NCI-H345 treated with DMSO at 0.1 percent for 48 hours (cell line): ENCODE measurements around the gene AMFR.

Experiments
- DNase-seq: peaks from one replicate; lab custom pipeline; 2025; ENCODE audit not compliant: unreplicated experiment; lab: John Stamatoyannopoulos, UW

The AMFR gene

DNA sequence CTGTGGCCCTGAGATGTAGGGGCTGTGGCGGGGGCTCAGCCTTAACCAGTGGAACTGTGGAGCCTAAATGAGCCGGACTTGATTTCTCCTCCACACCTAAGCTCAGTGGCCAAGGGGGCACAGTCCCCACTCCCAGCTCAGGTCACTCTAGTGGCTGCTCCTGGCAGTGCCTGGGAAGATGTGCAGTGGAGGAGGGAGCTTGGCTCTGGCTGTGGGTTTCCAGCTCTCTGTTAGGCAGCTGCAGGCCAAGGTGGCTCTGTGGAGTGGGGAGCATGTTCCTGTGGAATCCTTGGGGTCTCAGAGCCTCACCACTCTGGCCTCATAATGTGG, 76.3 kb downstream of the AMFR start:
- no peak for DNase-seq

DNA sequence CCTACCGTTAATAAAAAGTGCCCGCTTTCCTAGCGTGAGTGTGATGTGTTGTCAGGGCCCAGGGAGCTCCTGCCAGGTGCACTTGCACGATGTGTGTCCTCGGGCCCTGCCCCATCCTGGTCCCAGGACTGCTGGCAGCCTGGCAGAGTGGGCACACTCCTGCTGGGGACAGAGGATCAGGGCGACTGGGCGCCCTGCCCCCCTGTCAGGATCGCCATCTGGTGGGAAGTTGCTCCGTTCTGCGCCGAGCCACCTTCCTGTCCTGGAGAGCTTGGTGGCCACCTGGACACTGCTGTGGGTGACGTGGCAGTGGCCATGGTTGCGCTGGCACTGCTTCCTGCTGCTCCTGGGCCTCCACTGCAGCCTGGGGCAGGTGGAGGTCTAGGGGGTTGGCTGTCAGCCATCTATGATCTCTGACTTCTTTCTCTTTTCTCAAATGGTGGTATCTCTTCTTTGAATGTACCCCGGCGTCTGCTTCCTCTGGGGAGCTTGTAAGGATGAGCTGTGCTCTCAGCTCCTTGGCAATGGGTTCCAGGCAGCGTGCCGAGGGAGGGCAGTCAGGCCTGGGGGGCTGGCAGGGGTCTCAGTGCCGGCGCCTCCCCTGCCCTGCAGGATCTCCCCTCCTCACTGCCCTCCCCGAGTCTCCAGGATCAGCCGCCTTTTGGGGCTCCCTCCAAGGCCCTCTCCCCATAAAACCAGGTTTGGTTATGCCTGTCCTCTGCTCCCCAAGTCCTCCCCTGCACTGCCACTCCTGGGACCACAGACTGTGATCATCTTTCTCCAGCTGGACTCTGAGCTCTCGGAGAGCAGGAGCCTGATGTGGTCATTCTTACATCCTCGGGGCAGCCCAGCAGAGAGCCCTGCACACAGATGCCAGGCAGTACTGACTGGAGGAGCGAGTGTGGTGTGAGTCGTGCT, 76.9 kb downstream of the AMFR start:
- peak; percentile 98 for DNase-seq

DNA sequence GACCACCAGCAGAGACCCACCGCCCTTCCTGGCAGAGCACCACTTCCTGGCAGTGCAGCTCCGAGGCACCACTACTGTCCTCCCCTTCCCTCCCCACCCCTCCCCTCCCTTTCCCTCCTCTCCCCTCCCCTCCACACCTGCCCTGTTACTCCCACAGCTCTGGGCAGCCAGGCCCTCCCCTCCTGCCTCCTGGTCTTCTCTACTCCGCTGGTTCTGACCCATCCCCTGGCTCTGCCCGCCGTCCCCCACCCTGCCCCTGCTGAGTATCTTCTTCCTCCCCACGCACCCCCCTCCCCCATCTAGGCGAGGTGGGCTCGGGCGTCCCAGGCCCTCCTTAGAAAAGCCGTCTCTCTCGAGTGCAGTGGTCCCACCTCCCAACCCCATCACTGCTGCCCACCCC, 77.7 kb downstream of the AMFR start:
- no peak for DNase-seq

DNA sequence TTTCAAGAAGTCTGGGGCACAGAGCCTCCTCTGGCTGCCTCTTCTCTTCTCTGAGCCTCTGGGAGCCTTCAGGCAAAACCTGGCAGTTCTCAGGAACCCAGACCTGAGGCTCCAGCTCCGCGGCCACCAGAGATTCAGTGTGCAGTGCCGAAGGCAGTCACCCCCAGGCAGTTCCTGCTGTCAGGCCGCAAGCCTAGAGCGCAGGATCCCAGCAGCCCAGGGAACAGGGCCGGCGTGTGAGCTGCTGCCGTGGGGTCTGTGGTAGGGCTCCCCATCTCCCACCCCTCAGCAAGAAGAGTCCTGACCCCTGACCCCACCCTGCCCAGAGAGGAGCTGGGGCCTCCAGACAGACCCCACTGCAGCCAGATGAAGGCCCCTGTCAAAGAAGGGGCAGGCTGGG, 78.2 kb downstream of the AMFR start:
- DNase-seq: no peak

DNA sequence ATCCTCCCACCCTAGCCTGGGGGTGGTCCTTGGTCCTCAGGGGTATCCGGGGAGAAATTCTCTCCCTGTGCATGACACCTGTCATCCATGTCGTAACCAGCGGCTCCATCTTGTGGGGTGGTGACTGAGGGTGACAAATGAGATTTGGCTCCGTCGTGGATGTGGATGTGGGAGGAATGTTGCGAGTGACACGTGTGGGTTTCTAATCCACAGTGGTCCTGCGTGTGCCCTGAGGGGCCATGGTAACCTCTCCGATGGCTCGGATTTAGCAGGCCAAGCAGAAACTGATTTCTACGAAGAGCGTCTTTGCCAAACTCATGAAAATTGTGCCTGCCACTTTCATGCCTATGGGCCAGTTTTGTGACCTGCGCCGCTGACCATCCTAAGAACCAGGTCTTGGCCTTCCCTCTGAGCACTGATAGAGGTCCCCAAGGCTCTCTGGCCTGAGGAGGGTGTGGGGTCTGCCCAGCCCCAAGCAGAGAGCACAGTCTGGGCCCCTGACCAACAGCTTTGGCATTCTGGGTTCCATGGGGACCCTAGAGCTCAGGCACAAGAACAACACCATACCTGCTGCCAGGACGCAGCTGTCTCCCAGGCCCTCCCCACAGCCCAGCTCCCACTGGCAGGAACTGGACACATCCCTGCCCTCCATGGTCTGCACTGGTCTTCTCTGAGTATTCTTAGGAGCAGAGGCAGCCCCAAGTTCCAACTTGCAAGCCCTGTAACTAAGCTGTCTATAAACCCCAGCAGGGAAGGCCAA, 79.0 kb downstream of the AMFR start:
- DNase-seq: no peak

DNA sequence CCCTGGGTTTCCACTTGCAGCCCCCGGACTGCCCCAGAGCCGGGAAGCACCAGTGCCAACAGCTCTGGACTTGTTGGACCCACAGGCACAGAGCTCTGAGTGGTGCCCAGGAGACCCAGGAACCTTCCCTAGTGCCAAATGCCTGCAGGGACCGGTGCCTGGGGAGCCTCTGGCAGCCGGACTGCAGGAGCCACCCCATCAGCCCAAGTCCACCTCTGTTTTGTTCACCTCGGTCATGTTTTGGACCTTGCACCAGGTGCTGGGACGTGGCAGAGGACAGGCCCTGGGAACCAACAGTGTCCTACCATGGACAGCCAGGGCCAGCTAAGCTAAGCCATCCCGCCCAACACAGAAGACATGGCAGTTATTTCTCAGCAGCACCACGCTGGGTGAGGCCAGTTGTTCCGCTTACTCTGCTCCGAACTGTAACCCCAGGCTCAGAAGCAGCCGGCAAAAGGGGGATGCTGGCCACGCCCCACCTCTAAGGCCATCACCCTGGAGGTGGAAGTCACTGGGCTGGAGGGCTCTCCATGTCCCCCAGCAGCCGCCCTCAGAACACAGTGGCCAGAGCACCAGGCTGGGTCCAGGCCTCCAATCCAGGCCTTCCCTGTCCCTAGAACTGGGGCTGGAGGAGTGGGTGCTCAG, 79.8 kb downstream of the AMFR start:
- DNase-seq: no peak

DNA sequence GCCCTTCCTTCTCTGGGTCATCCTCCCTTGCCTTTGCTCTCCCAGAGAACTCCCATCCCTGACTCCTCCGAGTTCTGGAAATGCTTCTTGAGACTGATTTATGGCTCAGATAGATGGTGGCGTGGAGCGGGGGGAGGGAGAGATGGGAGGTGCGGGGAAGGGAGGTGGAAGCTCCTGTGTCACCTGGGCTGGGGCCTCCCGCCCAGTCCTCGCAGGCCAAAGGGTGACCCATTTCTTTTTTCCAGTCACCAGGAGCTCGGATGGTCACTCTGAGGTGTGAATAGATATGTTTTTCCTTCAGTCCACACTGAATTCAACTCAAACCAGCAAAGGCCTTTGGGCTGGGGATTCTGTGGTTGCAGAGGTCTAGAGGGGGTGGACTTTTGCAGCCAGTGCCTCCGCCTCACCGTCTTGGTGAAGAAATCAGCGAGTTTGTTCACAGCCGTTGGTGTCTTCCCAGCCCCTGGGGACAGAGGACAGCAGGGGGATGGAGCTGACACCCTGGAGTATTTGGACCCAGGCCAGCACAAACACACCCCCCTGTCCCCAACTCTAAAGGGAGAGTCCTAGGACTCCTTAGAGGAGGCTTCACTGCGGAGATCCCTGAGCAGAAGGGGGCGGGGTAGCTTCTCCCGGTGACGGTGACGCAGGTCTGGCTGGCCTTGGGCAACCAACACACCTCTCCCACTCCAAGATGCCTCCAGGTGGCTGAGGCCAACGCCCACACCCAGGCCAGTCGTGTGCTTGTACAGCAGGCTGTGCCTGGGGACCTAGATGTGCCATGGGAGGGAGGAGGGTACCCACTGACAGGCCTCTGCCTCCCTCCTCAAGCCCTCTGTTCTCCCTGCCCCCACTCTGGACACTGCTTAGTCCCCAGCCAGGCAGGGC, 80.6 kb downstream of the AMFR start:
- no peak for DNase-seq

DNA sequence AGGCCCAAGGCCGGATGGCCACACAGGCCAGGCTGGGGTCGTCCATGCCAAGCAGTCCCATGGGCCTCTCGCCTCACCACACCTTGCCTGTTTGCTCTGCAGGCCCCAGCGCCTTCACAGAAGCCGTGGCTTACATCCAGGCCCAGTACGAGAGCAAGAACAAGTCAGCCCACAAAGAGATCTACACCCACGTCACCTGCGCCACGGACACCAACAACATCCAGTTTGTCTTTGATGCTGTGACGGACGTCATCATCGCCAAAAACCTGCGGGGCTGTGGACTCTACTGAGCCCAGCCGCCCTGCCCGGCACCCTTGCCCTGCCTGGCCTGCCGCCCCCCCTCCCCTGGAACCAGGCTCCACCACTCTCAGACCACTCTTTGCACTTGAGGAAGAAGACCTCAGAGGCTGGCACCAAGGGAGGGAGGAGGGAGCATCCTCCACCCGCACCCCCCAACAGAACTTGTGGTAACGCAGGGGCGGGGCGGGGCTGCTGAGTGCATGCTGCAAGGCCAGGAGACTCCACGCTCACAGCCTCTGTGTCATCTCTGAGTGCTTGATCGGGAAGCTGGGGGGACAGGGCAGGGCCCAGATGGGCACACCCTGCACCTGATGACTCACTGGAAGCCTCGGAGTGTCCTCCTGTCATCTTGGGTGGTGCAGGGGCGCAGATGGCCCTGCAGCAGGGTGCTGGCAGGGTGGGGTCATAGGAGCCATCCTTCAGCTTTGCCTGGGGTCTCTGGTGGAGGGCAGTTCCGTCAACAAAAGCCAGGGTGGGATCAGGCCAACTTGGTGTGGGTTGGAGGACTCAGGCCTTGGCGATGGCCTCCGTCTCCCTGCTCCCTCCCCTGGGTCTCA, 81.5 kb downstream of the AMFR start:
- DNase-seq: no peak

DNA sequence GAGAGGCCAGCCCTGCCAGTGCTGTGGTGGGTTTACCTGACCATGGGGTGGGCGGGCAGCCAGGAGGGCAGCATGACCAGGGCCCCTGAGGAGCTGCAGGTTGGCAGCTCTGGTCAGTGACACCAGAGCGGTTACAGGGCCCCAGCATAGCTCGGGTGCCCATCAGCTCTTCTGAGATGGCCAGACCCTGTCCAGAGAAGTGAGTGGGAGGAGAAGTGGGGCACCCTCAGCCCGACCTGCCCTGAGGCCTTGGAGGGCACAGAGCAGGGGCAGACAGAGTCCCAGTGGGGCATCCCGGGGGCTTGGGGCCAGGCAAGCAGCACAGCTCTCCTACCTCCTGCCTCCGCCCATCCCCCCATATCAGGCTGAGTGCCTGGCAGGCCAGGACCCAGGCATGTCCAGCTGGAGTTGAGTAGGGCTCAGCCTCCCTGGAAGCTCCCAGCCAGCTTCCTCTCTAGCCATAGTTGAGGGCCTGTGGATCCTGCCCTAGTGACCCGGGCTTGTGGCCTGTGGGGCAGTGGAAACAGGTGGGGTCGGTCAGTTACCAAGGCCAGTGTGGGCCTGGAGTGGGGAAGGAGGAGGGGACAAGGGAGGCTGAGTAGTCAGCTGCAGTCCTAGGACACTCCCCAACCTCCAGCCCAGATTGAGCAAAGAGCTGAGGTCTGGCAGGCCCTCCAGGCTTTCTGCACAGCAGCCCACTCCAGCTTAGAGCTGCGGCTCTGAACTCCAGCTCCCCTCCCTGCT, 83.5 kb downstream of the AMFR start:
- no peak for DNase-seq

DNA sequence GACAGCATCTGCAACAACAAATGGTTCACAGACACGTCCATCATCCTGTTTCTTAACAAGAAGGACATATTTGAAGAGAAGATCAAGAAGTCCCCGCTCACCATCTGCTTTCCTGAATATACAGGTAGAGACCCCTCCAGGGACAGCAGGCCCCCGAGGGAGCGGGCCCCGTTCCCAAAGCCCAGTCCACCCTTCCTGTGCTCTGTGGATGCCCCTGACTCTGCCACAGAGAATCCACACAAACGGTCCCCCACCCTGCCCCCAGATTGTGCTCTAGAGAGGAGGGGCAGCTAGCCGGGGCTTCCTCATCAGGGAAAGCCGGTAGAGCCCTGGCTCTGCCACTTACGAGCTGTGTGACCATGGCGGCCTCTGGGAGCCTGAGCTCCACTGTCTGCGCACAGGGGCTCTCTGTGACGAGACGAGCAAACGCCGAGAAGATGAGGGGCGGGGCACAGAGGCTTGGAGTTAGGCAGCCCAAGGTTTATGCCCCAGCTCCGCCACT, 84.4 kb downstream of the AMFR start:
- no peak for DNase-seq

DNA sequence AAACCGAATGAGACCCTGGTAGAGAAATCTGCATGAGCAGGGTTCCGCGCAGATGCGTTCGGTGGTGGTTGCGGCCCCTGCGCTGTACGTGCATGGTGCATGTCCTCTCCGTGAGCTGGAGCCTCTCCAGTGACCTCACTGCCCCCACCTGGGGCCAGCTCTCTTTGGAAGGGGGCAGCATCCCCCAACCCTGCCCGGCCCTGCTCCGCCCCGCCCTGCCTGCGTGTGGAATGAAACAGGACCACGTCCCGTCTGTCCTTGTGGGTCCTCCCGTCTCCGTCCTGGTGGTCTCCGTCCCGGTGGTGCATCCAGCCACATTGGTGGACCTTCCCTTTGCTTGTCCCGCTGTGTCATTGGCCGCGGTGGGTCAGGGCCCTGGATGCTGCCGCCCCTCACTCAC, 84.9 kb downstream of the AMFR start:
- no peak for DNase-seq

DNA sequence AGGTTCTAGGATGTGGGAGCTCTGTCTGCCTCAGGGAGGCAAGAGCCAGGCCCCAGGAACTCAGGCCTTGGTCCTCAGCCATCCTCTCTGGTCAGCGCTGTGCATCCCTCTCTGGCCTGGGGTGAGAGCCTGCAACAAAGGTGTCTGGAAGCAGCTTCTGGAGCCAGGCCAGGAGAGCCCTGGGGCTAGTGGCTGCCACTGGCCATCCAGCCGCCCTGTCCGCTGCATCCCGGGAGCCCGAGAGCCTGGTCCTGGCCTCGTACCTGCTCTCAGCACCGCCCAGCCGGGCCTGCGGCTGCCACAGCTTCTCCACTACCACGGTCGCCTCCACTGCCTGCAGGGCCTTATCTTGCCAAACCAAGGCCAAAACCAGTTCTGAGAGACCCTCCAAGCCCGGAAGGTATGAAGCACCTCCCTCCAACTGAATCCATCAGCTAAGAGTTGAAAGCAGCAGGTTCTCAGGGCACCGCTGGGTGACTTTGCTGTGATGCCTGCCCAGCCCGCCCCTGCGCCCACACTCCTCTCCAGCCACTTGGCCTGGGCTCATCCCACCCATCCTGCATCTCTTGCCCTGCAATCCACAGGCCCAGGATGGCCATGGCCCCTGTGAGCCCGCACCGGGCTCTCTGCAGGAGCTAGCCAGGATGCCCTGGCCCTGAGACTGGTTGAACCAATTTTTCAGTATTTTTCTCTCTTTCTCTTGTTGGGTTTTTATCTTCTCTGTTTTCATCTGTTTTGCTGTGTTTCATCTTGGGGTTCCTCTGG, 85.7 kb downstream of the AMFR start:
- no peak for DNase-seq

DNA sequence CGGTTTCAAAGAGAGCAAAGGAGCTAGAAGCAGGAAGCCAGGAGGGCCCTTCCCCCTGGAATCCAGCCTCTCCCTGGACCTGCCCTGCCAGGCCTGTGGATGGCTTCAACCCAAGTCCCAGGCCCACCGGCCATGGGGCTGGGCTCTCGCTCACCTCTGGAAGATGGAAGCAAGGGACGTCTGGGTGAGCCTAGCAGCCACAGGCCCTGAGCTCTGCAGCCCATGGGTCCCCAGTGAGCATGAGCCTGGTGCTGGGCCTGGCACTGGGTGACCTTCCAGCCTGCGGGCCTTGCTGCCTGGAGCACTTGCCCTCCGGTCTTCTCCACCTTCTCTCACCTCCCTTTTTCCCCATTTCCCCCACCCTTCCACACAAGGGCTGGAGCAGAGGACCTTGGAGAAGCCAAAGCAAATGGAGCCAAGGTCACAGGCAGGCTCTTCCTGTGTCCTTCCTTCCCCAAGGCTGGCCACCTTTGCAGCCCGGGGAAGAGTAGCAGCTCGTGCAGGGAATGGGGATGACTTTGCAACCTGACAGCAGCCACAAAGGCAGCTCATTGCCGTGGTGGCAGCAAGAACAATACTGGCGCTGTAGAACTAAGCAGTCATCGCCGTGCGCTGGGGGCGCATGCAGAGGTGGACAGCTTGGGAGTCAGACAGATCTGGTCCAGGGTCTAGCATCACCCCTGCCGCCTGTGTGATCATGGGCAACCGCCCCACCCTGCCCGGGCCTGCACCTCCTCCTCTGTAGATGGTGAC, 86.6 kb downstream of the AMFR start:
- DNase-seq: no peak

DNA sequence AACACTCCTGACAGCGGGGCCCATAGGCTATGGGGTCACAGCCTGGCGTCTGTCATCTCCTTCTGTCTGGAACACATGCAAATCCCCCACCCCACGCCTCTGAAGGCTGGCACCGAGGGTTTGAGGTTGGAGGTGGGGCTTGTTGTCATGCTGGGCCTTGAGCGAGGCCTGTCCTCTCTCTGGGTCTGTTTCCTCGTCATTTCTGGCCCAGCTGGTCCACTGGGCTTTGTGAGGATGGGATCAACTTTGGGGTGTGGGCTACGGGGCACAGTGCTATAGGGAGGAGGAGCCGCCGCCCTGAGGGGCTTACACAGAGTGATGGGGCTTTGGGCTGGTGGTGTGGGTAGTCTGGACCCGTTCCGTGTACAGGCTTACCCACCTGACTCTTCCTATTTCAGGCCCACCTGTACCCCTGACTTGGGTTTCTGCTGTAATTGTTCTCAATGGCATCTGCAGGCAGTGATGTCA, 87.5 kb downstream of the AMFR start:
- no peak for DNase-seq

DNA sequence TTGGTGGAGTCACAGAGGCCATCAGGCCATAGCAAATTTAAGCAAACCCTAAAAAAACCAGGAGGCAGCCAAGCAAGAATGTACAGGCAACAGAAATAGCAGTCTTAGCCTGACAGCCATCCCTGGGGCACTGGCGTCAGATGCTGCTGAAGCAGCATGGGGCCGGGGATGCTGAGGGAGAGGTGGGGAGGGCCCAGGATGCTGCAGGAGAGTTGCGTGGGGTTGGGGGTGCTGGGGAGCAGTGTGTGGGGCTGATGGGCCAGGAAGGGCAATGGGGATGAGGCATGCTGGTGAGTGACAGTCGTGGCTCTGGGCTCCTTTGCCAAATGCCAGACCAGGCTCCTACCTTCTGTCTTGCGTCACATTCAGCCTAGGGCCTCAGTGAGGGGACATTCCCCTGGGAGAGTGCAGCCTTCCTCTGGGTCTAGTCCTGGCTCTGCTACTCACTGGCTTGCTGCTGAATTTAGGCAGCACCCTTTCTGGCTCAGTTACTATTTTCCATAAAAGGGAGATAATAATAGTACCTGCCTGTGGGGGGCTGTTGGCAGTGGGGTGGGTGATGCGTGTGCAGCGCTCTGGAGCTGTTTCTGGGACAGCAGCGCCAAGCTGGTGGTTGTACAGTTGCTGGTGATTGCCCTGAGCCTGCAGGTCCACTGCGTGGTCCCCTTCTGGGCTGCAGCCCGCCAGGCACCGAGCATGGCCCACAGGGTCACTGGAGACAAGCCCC, 88.1 kb downstream of the AMFR start:
- no peak for DNase-seq

DNA sequence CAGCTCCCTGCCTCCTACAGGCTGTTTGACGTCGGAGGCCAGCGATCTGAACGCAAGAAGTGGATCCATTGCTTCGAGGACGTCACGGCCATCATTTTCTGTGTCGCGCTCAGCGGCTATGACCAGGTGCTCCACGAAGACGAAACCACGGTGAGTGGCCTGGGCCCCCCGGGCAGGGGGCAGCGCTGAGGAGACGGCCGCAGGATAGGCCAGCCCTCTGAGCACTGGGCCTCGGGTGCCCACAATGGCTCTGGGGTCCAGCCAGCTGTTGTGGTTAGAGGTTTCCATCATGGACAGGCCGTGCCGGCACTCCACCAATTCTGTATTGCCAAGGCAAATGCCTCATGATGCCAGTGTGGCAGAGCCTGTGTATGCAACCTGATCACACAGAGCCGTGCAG, 88.6 kb downstream of the AMFR start:
- no peak for DNase-seq
